B cell (primary cell): ENCODE data around the gene RBMS3. TPM values are rescaled to one million over a fixed set of nuclear protein-coding genes. Genes with fewer than 3 reads are reported as not detected.

Source experiments
- ATAC-seq: fragments of 200-7000 bp; cut with Tn5 transposase; one replicate; pipeline ENCODE4 v1.10.0; 2021; ENCODE audit warnings: low read depth, mild to moderate bottlenecking, moderate number of reproducible peaks, moderate library complexity
- CTCF ChIA-PET: fragments of 350-600 bp; sonication (Branson Sonifier 250); formaldehyde crosslinking; loops from one replicate; lab custom pipeline; 2021; ENCODE audit warnings: antibody characterized with exemption, inconsistent platforms; lab: Charles Lee
- POLR2A ChIA-PET: fragments of 350-600 bp; sonication (Branson Sonifier 250); formaldehyde crosslinking; loops from one replicate; lab custom pipeline; 2021; ENCODE audit warnings: antibody characterized with exemption; lab: Charles Lee
- DNase-seq: peaks from one replicate; pipeline ENCODE4 v3.0.0; 2013
- H2AFZ ChIP-seq: 2 replicates; pipeline ENCODE4 v1.6.1; 2012; ENCODE audit warnings: mild to moderate bottlenecking, low read depth, low read length; ENCODE audit not compliant: insufficient read depth, poor library complexity, severe bottlenecking
- H3K27ac ChIP-seq, 2 donors: 1 replicate in 1 of 2; 2 replicates in 1 of 2; pipeline ENCODE4 v1.5.1; 2012 to 2013; ENCODE audit warnings: low read length in 2 of 2, mild to moderate bottlenecking in 2 of 2, moderate library complexity in 1 of 2
- H3K27me3 ChIP-seq, 4 experiments: fragments of 200-600 bp in 1 of 4; sonication (generic) in 1 of 4; replicated peaks in 1 of 4; 1 replicate in 2 of 4; 2 replicates in 2 of 4; pipeline versions ENCODE4 v1.6.1 to v1.7.0; 2013 to 2016; ENCODE audit warnings: low read length in 3 of 4, mild to moderate bottlenecking in 2 of 4, mixed read lengths in 1 of 4, moderate library complexity in 1 of 4; ENCODE audit not compliant: insufficient read depth in 4 of 4, control insufficient read depth in 3 of 4; ENCODE audit errors: control extremely low read depth in 1 of 4
- H3K36me3 ChIP-seq, 2 experiments: replicated peaks in 1 of 2; 1 replicate in 1 of 2; 2 replicates in 1 of 2; pipeline versions ENCODE4 v1.6.1 to v1.7.1; 2013; ENCODE audit warnings: low read length in 1 of 2; ENCODE audit not compliant: insufficient read depth in 2 of 2, control insufficient read depth in 1 of 2; ENCODE audit errors: control extremely low read depth in 1 of 2, extremely low read depth in 1 of 2
- H3K4me1 ChIP-seq, 2 donors: fragments of 200-600 bp in 1 of 2; sonication (generic) in 1 of 2; 1 replicate in 1 of 2; 2 replicates in 1 of 2; pipeline versions ENCODE4 v1.5.1 to v1.6.1; 2013 to 2017; ENCODE audit warnings: low read length in 2 of 2; ENCODE audit not compliant: control insufficient read depth in 2 of 2, insufficient read depth in 2 of 2
- H3K4me2 ChIP-seq: replicated peaks from 2 replicates; pipeline ENCODE3; 2012; ENCODE audit warnings: mild to moderate bottlenecking, low read depth, low read length; ENCODE audit not compliant: poor library complexity, severe bottlenecking
- H3K4me3 ChIP-seq, 5 experiments: fragments of 200-600 bp in 1 of 5; sonication (generic) in 1 of 5; 1 replicate in 3 of 5; 2 replicates in 2 of 5; pipeline versions ENCODE4 v1.5.1 to v1.7.0; 2011 to 2016; ENCODE audit warnings: low read length in 4 of 5, mild to moderate bottlenecking in 4 of 5, low read depth in 2 of 5, control low read depth in 1 of 5, moderate library complexity in 1 of 5; ENCODE audit not compliant: insufficient read depth in 1 of 5; ENCODE audit errors: control extremely low read depth in 1 of 5, extremely low read depth in 1 of 5
- H3K79me2 ChIP-seq: fragments of 200-600 bp; sonication (generic); one replicate; pipeline ENCODE4 v1.6.0; 2016; ENCODE audit warnings: low read length; ENCODE audit not compliant: control insufficient read depth, insufficient read depth
- H3K9ac ChIP-seq: fragments of 200-600 bp; sonication (generic); 2 replicates; pipeline ENCODE4 v1.6.1; 2017; ENCODE audit warnings: mild to moderate bottlenecking, low read length, moderate library complexity
- H3K9me3 ChIP-seq, 3 donors: one replicate each; pipeline versions ENCODE4 v1.6.1 to v1.7.1; 2013; ENCODE audit warnings: low read length in 2 of 3; ENCODE audit not compliant: control insufficient read depth in 2 of 3, insufficient read depth in 1 of 3; ENCODE audit errors: control extremely low read depth in 1 of 3
- H4K20me1 ChIP-seq: 2 replicates; pipeline ENCODE4 v1.6.0; 2012; ENCODE audit warnings: mild to moderate bottlenecking, low read length; ENCODE audit not compliant: insufficient read depth, control insufficient read depth, poor library complexity, severe bottlenecking
- H3K27ac Mint-ChIP-seq: one replicate; pipeline ENCODE4 v1.8.0; 2021; ENCODE audit warnings: mixed read lengths
- H3K27me3 Mint-ChIP-seq: one replicate; pipeline ENCODE4 v1.8.0; 2021; ENCODE audit warnings: mixed read lengths
- H3K4me1 Mint-ChIP-seq: one replicate; pipeline ENCODE4 v1.8.0; 2021; ENCODE audit warnings: mixed read lengths
- H3K4me3 Mint-ChIP-seq: one replicate; pipeline ENCODE4 v1.8.0; 2021; ENCODE audit warnings: mixed read lengths
- H3K9me3 Mint-ChIP-seq: one replicate; pipeline ENCODE4 v1.8.0; 2022; ENCODE audit warnings: mixed read lengths; ENCODE audit not compliant: insufficient read depth
- CTCF ChIP-seq: fragments of 200-600 bp; IDR thresholded peaks from one replicate; pipeline ENCODE4 v1.8.0; 2022; ENCODE audit warnings: antibody characterized with exemption, mild to moderate bottlenecking
- EZH2 ChIP-seq: IDR thresholded peaks from 2 replicates; pipeline ENCODE4 v1.6.1; 2012; ENCODE audit warnings: borderline replicate concordance, low read depth, mild to moderate bottlenecking, moderate library complexity, low read length; ENCODE audit not compliant: insufficient read depth, poor library complexity, severe bottlenecking
- WGBS: methylation state at CpG from one replicate; pipeline ENCODE4 v1.1.5; 2013; ENCODE audit warnings: missing lambda C conversion rate; ENCODE audit not compliant: insufficient coverage; 5-methylcytosine and 5-hydroxymethylcytosine counted together
- intact Hi-C: fragments of 100-400 bp; cut with micrococcal nuclease; formaldehyde crosslinking; loops from one replicate; pipeline ENCODE4 v1.10.0; 2022
- polyA plus RNA-seq: library from polyadenylated mRNA; depleted of rRNA; stranded (reverse); fragments of >200 nt; gene quantifications from 2 replicates; pipeline ENCODE4 v1.2.3, GENCODE V29; 2012
- total RNA-seq, 2 donors: library from RNA; stranded (reverse); fragments of 120-200 nt in 1 of 2; gene quantifications; 1 replicate in 1 of 2; 2 replicates in 1 of 2; pipeline versions ENCODE4 v1.2.3 to v1.2.4, GENCODE V29; 2013 to 2022

RBMS3 gene
- total and polyA plus RNA-seq, 2 donors (not counting 1 experiment from before 2014, with no cell fraction given), result not detected

- H3K4me2 ChIP-seq, result no peak overlapping the region
- WGBS, result 60% methylated on average over 1 of the region's 6 CpGs
- intact Hi-C loops, result no loop called here
- ChIA-PET POLR2A (no interaction called here), CTCF (no interaction called here)
- no peaks in the 10 kb centered on the region for H3K9me3 Mint-ChIP-seq
- no peaks in the 10 kb centered on the region for H3K4me1 ChIP-seq
- no peaks in the 10 kb centered on the region for H3K27me3 ChIP-seq
- H3K79me2 ChIP-seq, result no peaks in the 10 kb centered on the region
- H3K27ac ChIP-seq, result no peak overlapping the region
- no peak overlapping the region for H3K9ac ChIP-seq
- H3K9me3 ChIP-seq, result no peaks in the 10 kb centered on the region
- no peaks in the 10 kb centered on the region for H4K20me1 ChIP-seq
- H3K36me3 ChIP-seq, result no peaks in the 10 kb centered on the region
- TF ChIP-seq EZH2 (no peak), CTCF (no peak)
- no peaks in the 10 kb centered on the region for H3K27me3 Mint-ChIP-seq
- no peak overlapping the region for H3K4me3 ChIP-seq
- H2AFZ ChIP-seq, result no peak overlapping the region
- DNase-seq (no peak), ATAC-seq (no peak)
- H3K4me3 Mint-ChIP-seq, result no peak overlapping the region
- no peak overlapping the region for H3K27ac Mint-ChIP-seq
- H3K4me1 Mint-ChIP-seq, result no peaks in the 10 kb centered on the region
These were observed 54.6 kb downstream of the RBMS3 start for GRCh38 chr3:29335438-29335837.

GRCh38 chr3:29335943-29336342 lies 55.1 kb downstream of the RBMS3 start:
- no peak for TF ChIP-seq CTCF
- no peak for TF ChIP-seq EZH2
- ATAC-seq, result no peak
- ChIA-PET POLR2A (no interaction called here), CTCF (no interaction called here)
- Histone ChIP-seq H2AFZ (no peak overlapping the region), H3K4me2 (no peak overlapping the region), H3K79me2 (no peaks in the 10 kb centered on the region), H3K27me3 (no peaks in the 10 kb centered on the region), H3K9me3 (no peaks in the 10 kb centered on the region), H3K4me3 (no peak overlapping the region), H3K4me1 (no peaks in the 10 kb centered on the region), H3K27ac (no peak overlapping the region), H3K36me3 (no peaks in the 10 kb centered on the region), H4K20me1 (no peaks in the 10 kb centered on the region), H3K9ac (no peak overlapping the region)
- WGBS, result no CpG with 5 or more reads among the region's 4 CpGs
- intact Hi-C loops, result no loop called here
- Mint-ChIP-seq H3K9me3 (no peaks in the 10 kb centered on the region), H3K4me1 (no peaks in the 10 kb centered on the region), H3K27me3 (no peaks in the 10 kb centered on the region), H3K27ac (no peak overlapping the region), H3K4me3 (no peak overlapping the region)
- DNase-seq, result no peak
